HCT116 (cell line): Measurements from ENCODE around the gene DPP9.

Source experiments
- CTCF ChIP-seq, 3 experiments: fragments of 200-600 bp in 1 of 3; sonication (generic) in 1 of 3; IDR thresholded peaks in 2 of 3; conservative IDR thresholded peaks in 1 of 3; 2 replicates each; pipeline ENCODE4 v1.5.1; 2012 to 2017; ENCODE audit warnings: low read depth in 2 of 3, low read length in 2 of 3, antibody characterized with exemption in 1 of 3, borderline replicate concordance in 1 of 3, control low read depth in 1 of 3, mild to moderate bottlenecking in 1 of 3, mixed read lengths in 1 of 3, mixed run types in 1 of 3, moderate library complexity in 1 of 3; ENCODE audit not compliant: insufficient read depth in 1 of 3
- EGR1 ChIP-seq: IDR thresholded peaks from 2 replicates; pipeline ENCODE4 v1.6.1; 2012; ENCODE audit warnings: low read depth
- EZH2 ChIP-seq: fragments of 200-600 bp; sonication (generic); IDR thresholded peaks from 2 replicates; pipeline ENCODE4 v1.6.1; 2017; ENCODE audit warnings: antibody characterized with exemption, mixed run types
- EZH2phosphoT487 ChIP-seq: fragments of 200-600 bp; IDR thresholded peaks from 2 replicates; pipeline ENCODE4 v1.6.1; 2018; ENCODE audit warnings: antibody characterized with exemption, borderline replicate concordance
- JUND ChIP-seq: IDR thresholded peaks from 2 replicates; pipeline ENCODE4 v1.6.1; 2012
- POLR2A ChIP-seq: IDR thresholded peaks from 2 replicates; pipeline ENCODE4 v1.7.0; 2011; ENCODE audit warnings: borderline replicate concordance; ENCODE audit not compliant: insufficient read depth, insufficient read length; ENCODE audit errors: extremely low read depth
- POLR2AphosphoS5 ChIP-seq: IDR thresholded peaks from 2 replicates; pipeline ENCODE4 v1.6.1; 2011; ENCODE audit warnings: mild to moderate bottlenecking, low read depth, low read length, moderate library complexity
- SIN3A ChIP-seq: IDR thresholded peaks from 2 replicates; pipeline ENCODE4 v1.6.1; 2012; ENCODE audit warnings: low read depth
- SRF ChIP-seq: IDR thresholded peaks from 2 replicates; pipeline ENCODE4 v1.6.1; 2012; ENCODE audit warnings: low read depth
- YY1 ChIP-seq: IDR thresholded peaks from 2 replicates; pipeline ENCODE4 v1.6.1; 2011; ENCODE audit warnings: low read length, low read depth, moderate library complexity, mild to moderate bottlenecking; ENCODE audit not compliant: insufficient replicate concordance; ENCODE audit errors: extremely low read depth
- ZNF274 ChIP-seq: fragments of 200-500 bp; sonication (Bioruptor generic); IDR thresholded peaks from 2 replicates; pipeline ENCODE4 v1.6.1; 2014; ENCODE audit warnings: mild to moderate bottlenecking, low read depth, low read length, inconsistent platforms
- TF ChIP-seq, protein P1 (sequence below): IDR thresholded peaks from 2 replicates; pipeline ENCODE4 v1.6.1; 2012
- TF ChIP-seq, protein P2 (sequence below): IDR thresholded peaks from 2 replicates; pipeline ENCODE4 v1.6.1; 2012; ENCODE audit warnings: low read depth
- TF ChIP-seq, protein P3 (sequence below): IDR thresholded peaks from 2 replicates; pipeline ENCODE4 v1.6.1; 2012

DNA sequence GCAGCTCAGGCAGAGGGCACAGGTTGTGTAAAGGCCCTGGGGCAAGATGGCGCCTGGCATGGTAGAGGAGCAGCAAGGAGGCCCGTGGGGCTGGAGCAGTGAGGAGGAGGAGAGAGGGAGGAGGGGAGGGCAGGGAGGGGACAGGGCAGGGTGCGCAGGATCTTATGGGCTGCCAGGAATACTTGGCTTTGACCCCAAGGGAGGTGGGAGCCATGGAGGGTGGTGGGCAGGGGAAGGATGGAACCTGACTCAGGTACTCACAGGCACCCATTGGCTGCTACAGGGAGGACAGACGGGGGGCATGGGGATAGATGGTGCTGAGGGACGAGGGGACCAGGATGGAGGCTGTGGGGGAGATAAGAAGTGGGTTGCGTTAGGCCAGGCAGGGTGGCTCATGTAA is 81.0 kb downstream of the DPP9 start:
- TF ChIP-seq POLR2AphosphoS5: no peak
- no peak for TF ChIP-seq CTCF (IDR thresholded peaks at IDR 0.05 in 2 of 3, conservative IDR thresholded peaks at IDR 0.05 in 1 of 3; ENCODE audit: borderline replicate concordance in 1 of 3, insufficient read depth in 1 of 3, low read depth in 2 of 3, low read length in 2 of 3)
- TF ChIP-seq POLR2A: no peak
- no peak for TF ChIP-seq EZH2
- TF ChIP-seq, protein P1, sequence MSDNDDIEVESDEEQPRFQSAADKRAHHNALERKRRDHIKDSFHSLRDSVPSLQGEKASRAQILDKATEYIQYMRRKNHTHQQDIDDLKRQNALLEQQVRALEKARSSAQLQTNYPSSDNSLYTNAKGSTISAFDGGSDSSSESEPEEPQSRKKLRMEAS: no peak
- TF ChIP-seq EZH2phosphoT487: no peak
- no peak for TF ChIP-seq JUND
- no peak for TF ChIP-seq SRF
- no peak for TF ChIP-seq YY1
- no peak for TF ChIP-seq EGR1
- no peak for TF ChIP-seq SIN3A
- TF ChIP-seq, protein P2, sequence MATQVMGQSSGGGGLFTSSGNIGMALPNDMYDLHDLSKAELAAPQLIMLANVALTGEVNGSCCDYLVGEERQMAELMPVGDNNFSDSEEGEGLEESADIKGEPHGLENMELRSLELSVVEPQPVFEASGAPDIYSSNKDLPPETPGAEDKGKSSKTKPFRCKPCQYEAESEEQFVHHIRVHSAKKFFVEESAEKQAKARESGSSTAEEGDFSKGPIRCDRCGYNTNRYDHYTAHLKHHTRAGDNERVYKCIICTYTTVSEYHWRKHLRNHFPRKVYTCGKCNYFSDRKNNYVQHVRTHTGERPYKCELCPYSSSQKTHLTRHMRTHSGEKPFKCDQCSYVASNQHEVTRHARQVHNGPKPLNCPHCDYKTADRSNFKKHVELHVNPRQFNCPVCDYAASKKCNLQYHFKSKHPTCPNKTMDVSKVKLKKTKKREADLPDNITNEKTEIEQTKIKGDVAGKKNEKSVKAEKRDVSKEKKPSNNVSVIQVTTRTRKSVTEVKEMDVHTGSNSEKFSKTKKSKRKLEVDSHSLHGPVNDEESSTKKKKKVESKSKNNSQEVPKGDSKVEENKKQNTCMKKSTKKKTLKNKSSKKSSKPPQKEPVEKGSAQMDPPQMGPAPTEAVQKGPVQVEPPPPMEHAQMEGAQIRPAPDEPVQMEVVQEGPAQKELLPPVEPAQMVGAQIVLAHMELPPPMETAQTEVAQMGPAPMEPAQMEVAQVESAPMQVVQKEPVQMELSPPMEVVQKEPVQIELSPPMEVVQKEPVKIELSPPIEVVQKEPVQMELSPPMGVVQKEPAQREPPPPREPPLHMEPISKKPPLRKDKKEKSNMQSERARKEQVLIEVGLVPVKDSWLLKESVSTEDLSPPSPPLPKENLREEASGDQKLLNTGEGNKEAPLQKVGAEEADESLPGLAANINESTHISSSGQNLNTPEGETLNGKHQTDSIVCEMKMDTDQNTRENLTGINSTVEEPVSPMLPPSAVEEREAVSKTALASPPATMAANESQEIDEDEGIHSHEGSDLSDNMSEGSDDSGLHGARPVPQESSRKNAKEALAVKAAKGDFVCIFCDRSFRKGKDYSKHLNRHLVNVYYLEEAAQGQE: no peak
- TF ChIP-seq, protein P3, sequence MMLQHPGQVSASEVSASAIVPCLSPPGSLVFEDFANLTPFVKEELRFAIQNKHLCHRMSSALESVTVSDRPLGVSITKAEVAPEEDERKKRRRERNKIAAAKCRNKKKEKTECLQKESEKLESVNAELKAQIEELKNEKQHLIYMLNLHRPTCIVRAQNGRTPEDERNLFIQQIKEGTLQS: no peak
- no peak for TF ChIP-seq ZNF274
